Fibroblast of skin of right quadriceps (primary cell): ENCODE data around the gene LCE2C.
A peak's percentile ranks its signal among the peaks of the same experiment; 100 is the strongest.
"Not testable (repeated sequence)": the region's sequence is repeated elsewhere in the genome, so short reads cannot be mapped to it uniquely, and the experiment has no call there.

Experiments used
- DNase-seq: peaks from one replicate; pipeline ENCODE4 v3.0.0-alpha.2; 2013

Gene LCE2C

GRCh38 chr1:152674983-152675382, at the start of gene LCE2C:
LCE2C (plus strand) TSS chr1:152675279; CDS start chr1:152676016, 737 bp downstream.
- DNase-seq: not testable (repeated sequence)

- DNase-seq: no peak
Measured at GRCh38 chr1:152626744-152627143, 48.3 kb upstream of the LCE2C start.

GRCh38 chr1:152630596-152630995, 44.5 kb upstream of the LCE2C start:
- no peak for DNase-seq

- DNase-seq: no peak
Measured at GRCh38 chr1:152640351-152640750, 34.7 kb upstream of the LCE2C start.

- DNase-seq: no peak
Measured at GRCh38 chr1:152643945-152644344, 31.1 kb upstream of the LCE2C start.

GRCh38 chr1:152645146-152645545, 29.9 kb upstream of the LCE2C start:
- DNase-seq: no peak

- DNase-seq: no peak
Measured at GRCh38 chr1:152646656-152647055, 28.4 kb upstream of the LCE2C start.

- DNase-seq: peak; percentile 49
Measured at GRCh38 chr1:152654110-152654509, 21.0 kb upstream of the LCE2C start.

GRCh38 chr1:152656459-152656858, 18.6 kb upstream of the LCE2C start:
- no peak for DNase-seq

- DNase-seq: no peak
Measured at GRCh38 chr1:152657677-152658076, 17.4 kb upstream of the LCE2C start.

- no peak for DNase-seq
Measured at GRCh38 chr1:152658649-152659048, 16.4 kb upstream of the LCE2C start.

- DNase-seq: no peak
Measured at GRCh38 chr1:152663098-152663497, 12.0 kb upstream of the LCE2C start, which contains the start of gene LCE2D. LCE2D (plus strand) TSS chr1:152663380; CDS start chr1:152664106, 726 bp downstream.

- DNase-seq: not testable (repeated sequence)
Measured at GRCh38 chr1:152666171-152666570, 8.9 kb upstream of the LCE2C start.

GRCh38 chr1:152667648-152668047, 7.4 kb upstream of the LCE2C start:
- no peak for DNase-seq

GRCh38 chr1:152673016-152673415, 2.1 kb upstream of the LCE2C start:
- no peak for DNase-seq

GRCh38 chr1:152679459-152679858, 4.4 kb downstream of the LCE2C start:
- no peak for DNase-seq

- DNase-seq: no peak
Measured at GRCh38 chr1:152681616-152682015, 6.5 kb downstream of the LCE2C start.

GRCh38 chr1:152683846-152684245, 8.8 kb downstream of the LCE2C start:
- no peak for DNase-seq

- not testable (repeated sequence) for DNase-seq
Measured at GRCh38 chr1:152685823-152686222, 10.7 kb downstream of the LCE2C start, which contains the start of gene LCE2B. LCE2B (plus strand) TSS chr1:152686123; CDS start chr1:152686844, 721 bp downstream.

- DNase-seq: peak; percentile 0
Measured at GRCh38 chr1:152697701-152698600, 22.9 kb downstream of the LCE2C start, which contains the start of gene LCE2A. LCE2A (plus strand) TSS chr1:152698345; CDS start chr1:152698902, 557 bp downstream.

GRCh38 chr1:152699746-152700145, 24.7 kb downstream of the LCE2C start:
- no peak for DNase-seq

- no peak for DNase-seq
Measured at GRCh38 chr1:152707860-152708259, 32.8 kb downstream of the LCE2C start, which contains the start of gene LCE4A. LCE4A (plus strand) TSS chr1:152708160; CDS start chr1:152709076, 916 bp downstream.

- no peak for DNase-seq
Measured at GRCh38 chr1:152718238-152718637, 43.2 kb downstream of the LCE2C start.

- DNase-seq: no peak
Measured at GRCh38 chr1:152725261-152725660, 50.2 kb downstream of the LCE2C start.
